GM12878 (cell line): ENCODE measurements around the gene B3GNT9. TPM values are rescaled to one million over a fixed set of nuclear protein-coding genes. Genes with fewer than 3 reads are reported as not detected.

Experiments
- ATAC-seq: fragments of 200-7000 bp; cut with Tn5 transposase; 3 replicates; pipeline ENCODE4 v1.9.1; 2020; ENCODE audit warnings: mild to moderate bottlenecking, moderate library complexity
- BruUV-seq: library from RNA; stranded (reverse); fragments of 400-500 nt; replicated peaks from 2 replicates; lab custom pipeline; 2021; lab: Mats Ljungman, UMichigan
- CTCF ChIA-PET: fragments of 300-600 bp; sonication (Branson Sonifier 250); formaldehyde crosslinking; extraction: SDS; loops from one replicate; lab custom pipeline; 2021; ENCODE audit warnings: inconsistent platforms; lab: Yijun Ruan, JAX
- POLR2A ChIA-PET: fragments of 350-600 bp; formaldehyde crosslinking; extraction: SDS; loops from one replicate; lab custom pipeline; 2021; ENCODE audit warnings: inconsistent platforms; lab: Charles Lee
- RAD21 ChIA-PET: fragments of 300-600 bp; sonication (Branson Sonifier 250); formaldehyde crosslinking; loops from one replicate; lab custom pipeline; 2023; ENCODE audit warnings: antibody characterized with exemption; ENCODE audit not compliant: unreplicated experiment; lab: Charles Lee
- SMC1A ChIA-PET: fragments of 300-600 bp; sonication (Branson Sonifier 250); formaldehyde crosslinking; loops from one replicate; lab custom pipeline; 2023; ENCODE audit not compliant: unreplicated experiment, uncharacterized antibody; lab: Charles Lee
- DNase-seq: peaks from one replicate; pipeline ENCODE4 v3.0.0-alpha.2; 2011; ENCODE audit warnings: low read depth, low spot score
- FAIRE-seq: peaks from 3 replicates; lab custom pipeline; 2011; peaks lifted over from hg19 to GRCh38; lab: Jason Lieb, UNC
- H2AFZ ChIP-seq: 2 replicates; pipeline ENCODE4 v1.6.0; 2011; ENCODE audit warnings: low read depth, low read length, control low read depth; ENCODE audit not compliant: control insufficient read depth
- H3K27ac ChIP-seq: 2 replicates; pipeline ENCODE4 v1.5.1; 2011; ENCODE audit warnings: control low read depth; ENCODE audit not compliant: control insufficient read depth, insufficient read depth
- H3K27me3 ChIP-seq, 2 experiments: replicated peaks in 1 of 2; 2 replicates each; pipeline versions ENCODE4 v1.6.0 to v1.6.1; 2011; ENCODE audit warnings: low read length in 1 of 2; ENCODE audit not compliant: control insufficient read depth in 2 of 2, insufficient read depth in 2 of 2
- H3K36me3 ChIP-seq, 2 experiments: 2 replicates each; pipeline ENCODE4 v1.5.1; 2011; ENCODE audit warnings: low read length in 1 of 2; ENCODE audit not compliant: control insufficient read depth in 2 of 2, insufficient read depth in 2 of 2
- H3K4me1 ChIP-seq: 2 replicates; pipeline ENCODE4 v1.6.1; 2011; ENCODE audit warnings: mild to moderate bottlenecking, low read length, moderate library complexity, mixed read lengths; ENCODE audit not compliant: control insufficient read depth, insufficient read depth
- H3K4me2 ChIP-seq: 2 replicates; pipeline ENCODE4 v1.6.0; 2011; ENCODE audit warnings: control low read depth; ENCODE audit not compliant: control insufficient read depth, insufficient read depth
- H3K4me3 ChIP-seq: fragments of 200-600 bp; sonication (generic); 2 replicates; pipeline ENCODE4 v1.5.1; 2016
- H3K79me2 ChIP-seq: 2 replicates; pipeline ENCODE4 v1.6.0; 2011; ENCODE audit warnings: low read length; ENCODE audit not compliant: control insufficient read depth, insufficient read depth
- H3K9ac ChIP-seq: 2 replicates; pipeline ENCODE4 v1.8.0; 2011; ENCODE audit warnings: low read length, control low read depth, mixed read lengths; ENCODE audit not compliant: control insufficient read depth, insufficient read depth
- H3K9me3 ChIP-seq: replicated peaks from 3 replicates; pipeline ENCODE4 v1.5.1; 2011; ENCODE audit warnings: mild to moderate bottlenecking, low read length; ENCODE audit not compliant: control insufficient read depth, insufficient read depth
- H4K20me1 ChIP-seq: 2 replicates; pipeline ENCODE4 v1.6.0; 2011; ENCODE audit not compliant: control insufficient read depth, insufficient read depth
- CREB1 ChIP-seq: IDR thresholded peaks from 2 replicates; pipeline ENCODE4 v1.6.1; 2012; ENCODE audit warnings: low read depth, mild to moderate bottlenecking, inconsistent platforms
- NFYB ChIP-seq: IDR thresholded peaks from 2 replicates; pipeline ENCODE4 v1.6.1; 2011; ENCODE audit warnings: low read depth, mild to moderate bottlenecking, low read length, improper control_type of control experiment, moderate library complexity; ENCODE audit not compliant: insufficient read depth
- NRF1 ChIP-seq: conservative IDR thresholded peaks from 2 replicates; pipeline ENCODE4 v1.6.1; 2011; ENCODE audit warnings: mild to moderate bottlenecking, low read depth, low read length, improper control_type of control experiment
- SIN3A ChIP-seq: IDR thresholded peaks from 2 replicates; pipeline ENCODE4 v1.6.1; 2012; ENCODE audit warnings: low read depth, low read length, improper control_type of control experiment
- STAT3 ChIP-seq: IDR thresholded peaks from 2 replicates; pipeline ENCODE4 v1.6.1; 2011; ENCODE audit warnings: low read depth, low read length, improper control_type of control experiment
- ZNF592 ChIP-seq: fragments of 450-650 bp; IDR thresholded peaks from 2 replicates; pipeline ENCODE4 v1.6.1; 2017; ENCODE audit warnings: mild to moderate bottlenecking, moderate library complexity
- WGBS: methylation state at CpG from one replicate; pipeline ENCODE4 v1.1.6; 2016; ENCODE audit warnings: low lambda C conversion rate; ENCODE audit not compliant: insufficient replicate concordance, insufficient coverage; ENCODE audit errors: missing lambda C conversion rate; 5-methylcytosine and 5-hydroxymethylcytosine counted together
- in situ Hi-C: fragments of 300-500 bp; cut with MboI; formaldehyde crosslinking; loops from 9 replicates; pipeline ENCODE4 v1.14.3; 2018; ENCODE audit warnings: mixed read lengths
- intact Hi-C: fragments of 100-400 bp; cut with micrococcal nuclease; formaldehyde crosslinking; loops from one replicate; pipeline ENCODE4 v1.14.2; 2022; ENCODE audit not compliant: unreplicated experiment
- polyA plus RNA-seq, 11 experiments: library from polyadenylated mRNA; depleted of rRNA in 4 of 11; unstranded in 6 of 11; stranded (reverse) in 5 of 11; fragments of >200 nt; fragmentation: Nextera tagmentation in 4 of 11; fragmentation: Illumina TruSeq in 1 of 11; extraction: Ambion mirVana in 4 of 11; extraction: Trizol in 1 of 11; gene quantifications; 1 replicate in 1 of 11; 2 replicates in 10 of 11; pipeline versions ENCODE4 v1.2.1 to v1.2.3, GENCODE V29; 2011 to 2016; ENCODE audit warnings: inconsistent platforms in 2 of 11, missing spikeins in 2 of 11, low read depth in 1 of 11
- total RNA-seq, 4 experiments: library from RNA; depleted of rRNA in 3 of 4; stranded (reverse); fragments of >200 nt in 3 of 4; fragmentation: Illumina TruSeq in 1 of 4; extraction: Trizol in 1 of 4; gene quantifications; 2 replicates each; pipeline versions ENCODE4 v1.2.1 to v1.2.3, GENCODE V29; 2013 to 2021
- TF ChIP-seq, protein P1 (sequence below), 3 experiments: IDR thresholded peaks in 2 of 3; conservative IDR thresholded peaks in 1 of 3; 2 replicates each; pipeline ENCODE4 v1.5.1; 2011; ENCODE audit warnings: low read depth in 3 of 3, low read length in 3 of 3, mild to moderate bottlenecking in 3 of 3, control low read depth in 2 of 3, moderate library complexity in 2 of 3, inconsistent platforms in 1 of 3, mixed read lengths in 1 of 3; ENCODE audit not compliant: control insufficient read depth in 2 of 3, insufficient read depth in 1 of 3; ENCODE audit errors: extremely low read depth in 1 of 3
- TF ChIP-seq, protein P2 (sequence below): IDR thresholded peaks from 2 replicates; pipeline ENCODE4 v1.6.1; 2012; ENCODE audit warnings: improper control_type of control experiment, low read depth, low read length; ENCODE audit not compliant: insufficient replicate concordance

Gene B3GNT9
- total and polyA plus RNA-seq, 10 of the 15 experiments (the other 5 are each of a cell fraction or from before 2014, with no cell fraction given), result 0.08 to 5.0 (median 1.9) TPM

DNA sequence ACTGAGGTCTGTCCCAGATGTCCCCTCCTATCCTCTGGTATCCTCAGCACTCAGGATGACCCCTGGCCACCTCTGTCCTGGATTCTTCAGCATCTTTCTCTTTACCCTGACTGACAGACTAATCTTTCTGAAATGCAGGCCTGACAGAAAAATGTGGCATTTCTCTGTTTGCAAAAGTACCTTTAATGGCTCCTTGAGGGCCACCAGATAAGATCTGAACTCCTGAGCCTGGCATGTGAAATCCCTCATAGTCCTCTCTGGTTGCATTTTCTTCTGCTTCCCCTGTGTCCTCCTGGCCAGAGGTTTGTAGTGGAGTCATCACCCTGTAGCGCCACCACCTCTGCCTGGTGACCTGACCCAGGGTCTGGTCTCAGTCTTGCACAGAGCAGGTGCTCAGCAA lies 46.1 kb upstream of the B3GNT9 start:
- FAIRE-seq (no peak), DNase-seq (no peak), ATAC-seq (no peak)
- intact Hi-C loops, result no loop called here
- no peak overlapping the region for H3K4me3 ChIP-seq
- peak overlapping the region; percentile 17; the same call in 1 of the 2 replicates for H3K4me2 ChIP-seq
- no TSS peak for BruUV-seq
- H3K36me3 ChIP-seq, result peaks cover 19 to 42% of the 10 kb centered on the region in 2 experiments
- no peak overlapping the region for H3K9ac ChIP-seq
- H3K27me3 ChIP-seq, result no peaks in the 10 kb centered on the region
- H2AFZ ChIP-seq, result no peak overlapping the region
- 100% methylated on average over 1 of the region's 1 CpG for whole genome bisulfite sequencing
- CTCF ChIA-PET, result interaction anchor here (0.7 to 1.9 kb wide), 7 partner anchors 8 to 243 kb away, joined by 3 to 6 read pairs (median 4); no protein-coding TSS in a partner anchor
- in situ Hi-C loops, result no loop called here
- H4K20me1 ChIP-seq, result peaks cover 7% of the 10 kb centered on the region
- RAD21 ChIA-PET, result no interaction called here
- H3K9me3 ChIP-seq, result no peaks in the 10 kb centered on the region
- POLR2A ChIA-PET, result no interaction called here
- SMC1A ChIA-PET, result interaction anchor here (0.9 kb wide), 1 partner anchor 50 kb away, joined by 3 read pairs; the partner anchor contains the start of gene FHOD1
- H3K27ac ChIP-seq, result no peak overlapping the region
- peaks cover 23% of the 10 kb centered on the region for H3K79me2 ChIP-seq
- peaks cover 5% of the 10 kb centered on the region; the same call in 1 of the 2 replicates for H3K4me1 ChIP-seq
- TF ChIP-seq, protein P1, sequence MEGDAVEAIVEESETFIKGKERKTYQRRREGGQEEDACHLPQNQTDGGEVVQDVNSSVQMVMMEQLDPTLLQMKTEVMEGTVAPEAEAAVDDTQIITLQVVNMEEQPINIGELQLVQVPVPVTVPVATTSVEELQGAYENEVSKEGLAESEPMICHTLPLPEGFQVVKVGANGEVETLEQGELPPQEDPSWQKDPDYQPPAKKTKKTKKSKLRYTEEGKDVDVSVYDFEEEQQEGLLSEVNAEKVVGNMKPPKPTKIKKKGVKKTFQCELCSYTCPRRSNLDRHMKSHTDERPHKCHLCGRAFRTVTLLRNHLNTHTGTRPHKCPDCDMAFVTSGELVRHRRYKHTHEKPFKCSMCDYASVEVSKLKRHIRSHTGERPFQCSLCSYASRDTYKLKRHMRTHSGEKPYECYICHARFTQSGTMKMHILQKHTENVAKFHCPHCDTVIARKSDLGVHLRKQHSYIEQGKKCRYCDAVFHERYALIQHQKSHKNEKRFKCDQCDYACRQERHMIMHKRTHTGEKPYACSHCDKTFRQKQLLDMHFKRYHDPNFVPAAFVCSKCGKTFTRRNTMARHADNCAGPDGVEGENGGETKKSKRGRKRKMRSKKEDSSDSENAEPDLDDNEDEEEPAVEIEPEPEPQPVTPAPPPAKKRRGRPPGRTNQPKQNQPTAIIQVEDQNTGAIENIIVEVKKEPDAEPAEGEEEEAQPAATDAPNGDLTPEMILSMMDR (IDR thresholded peaks at IDR 0.05 in 2 of 3, conservative IDR thresholded peaks at IDR 0.05 in 1 of 3; ENCODE audit: control insufficient read depth in 2 of 3, extremely low read depth in 1 of 3, insufficient read depth in 1 of 3, low read depth in 3 of 3, low read length in 3 of 3), result no peak
- TF ChIP-seq STAT3, result no peak
- TF ChIP-seq ZNF592, result no peak
- TF ChIP-seq CREB1, result no peak
- TF ChIP-seq SIN3A, result no peak
- TF ChIP-seq, protein P2, sequence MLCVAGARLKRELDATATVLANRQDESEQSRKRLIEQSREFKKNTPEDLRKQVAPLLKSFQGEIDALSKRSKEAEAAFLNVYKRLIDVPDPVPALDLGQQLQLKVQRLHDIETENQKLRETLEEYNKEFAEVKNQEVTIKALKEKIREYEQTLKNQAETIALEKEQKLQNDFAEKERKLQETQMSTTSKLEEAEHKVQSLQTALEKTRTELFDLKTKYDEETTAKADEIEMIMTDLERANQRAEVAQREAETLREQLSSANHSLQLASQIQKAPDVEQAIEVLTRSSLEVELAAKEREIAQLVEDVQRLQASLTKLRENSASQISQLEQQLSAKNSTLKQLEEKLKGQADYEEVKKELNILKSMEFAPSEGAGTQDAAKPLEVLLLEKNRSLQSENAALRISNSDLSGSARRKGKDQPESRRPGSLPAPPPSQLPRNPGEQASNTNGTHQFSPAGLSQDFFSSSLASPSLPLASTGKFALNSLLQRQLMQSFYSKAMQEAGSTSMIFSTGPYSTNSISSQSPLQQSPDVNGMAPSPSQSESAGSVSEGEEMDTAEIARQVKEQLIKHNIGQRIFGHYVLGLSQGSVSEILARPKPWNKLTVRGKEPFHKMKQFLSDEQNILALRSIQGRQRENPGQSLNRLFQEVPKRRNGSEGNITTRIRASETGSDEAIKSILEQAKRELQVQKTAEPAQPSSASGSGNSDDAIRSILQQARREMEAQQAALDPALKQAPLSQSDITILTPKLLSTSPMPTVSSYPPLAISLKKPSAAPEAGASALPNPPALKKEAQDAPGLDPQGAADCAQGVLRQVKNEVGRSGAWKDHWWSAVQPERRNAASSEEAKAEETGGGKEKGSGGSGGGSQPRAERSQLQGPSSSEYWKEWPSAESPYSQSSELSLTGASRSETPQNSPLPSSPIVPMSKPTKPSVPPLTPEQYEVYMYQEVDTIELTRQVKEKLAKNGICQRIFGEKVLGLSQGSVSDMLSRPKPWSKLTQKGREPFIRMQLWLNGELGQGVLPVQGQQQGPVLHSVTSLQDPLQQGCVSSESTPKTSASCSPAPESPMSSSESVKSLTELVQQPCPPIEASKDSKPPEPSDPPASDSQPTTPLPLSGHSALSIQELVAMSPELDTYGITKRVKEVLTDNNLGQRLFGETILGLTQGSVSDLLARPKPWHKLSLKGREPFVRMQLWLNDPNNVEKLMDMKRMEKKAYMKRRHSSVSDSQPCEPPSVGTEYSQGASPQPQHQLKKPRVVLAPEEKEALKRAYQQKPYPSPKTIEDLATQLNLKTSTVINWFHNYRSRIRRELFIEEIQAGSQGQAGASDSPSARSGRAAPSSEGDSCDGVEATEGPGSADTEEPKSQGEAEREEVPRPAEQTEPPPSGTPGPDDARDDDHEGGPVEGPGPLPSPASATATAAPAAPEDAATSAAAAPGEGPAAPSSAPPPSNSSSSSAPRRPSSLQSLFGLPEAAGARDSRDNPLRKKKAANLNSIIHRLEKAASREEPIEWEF, result no peak
- TF ChIP-seq NRF1, result no peak
- TF ChIP-seq NFYB, result no peak
- TF ChIP-seq, all 136 proteins: peak for 0
